ENCODE results near the gene UBTD1.

- TF ChIP-seq YY1 (IDR thresholded peaks at IDR 0.05; ENCODE audit: insufficient read depth, insufficient read length), result no peak
- TF ChIP-seq SUZ12 (IDR thresholded peaks at IDR 0.05; ENCODE audit: extremely low read depth, insufficient read depth, insufficient read length), result no peak
Observed at GRCh38 chr10:97481071-97481470, 17.7 kb upstream of the UBTD1 start.
